GM12878 (cell line): ENCODE results near the gene ZNF486.

ENCODE experiments used
- ATF7 ChIP-seq: fragments of 450-650 bp; IDR thresholded peaks from 2 replicates; pipeline ENCODE4 v1.6.1; 2016; ENCODE audit warnings: low read depth, mild to moderate bottlenecking
- CBX5 ChIP-seq: sonication (generic); IDR thresholded peaks from 2 replicates; pipeline ENCODE4 v1.6.1; 2016; ENCODE audit warnings: low read depth, moderate library complexity, mild to moderate bottlenecking, inconsistent platforms
- CREM ChIP-seq: IDR thresholded peaks from 2 replicates; pipeline ENCODE4 v1.6.1; 2014; ENCODE audit warnings: antibody characterized with exemption, low read depth
- POLR2A ChIP-seq: IDR thresholded peaks from 2 replicates; pipeline ENCODE4 v1.6.1; 2011; ENCODE audit warnings: low read depth, mild to moderate bottlenecking, low read length
- RAD21 ChIP-seq: IDR thresholded peaks from 2 replicates; pipeline ENCODE4 v1.6.1; 2011; ENCODE audit warnings: mild to moderate bottlenecking, low read depth, low read length, moderate library complexity; ENCODE audit not compliant: insufficient read depth
- RFX5 ChIP-seq: IDR thresholded peaks from 2 replicates; pipeline ENCODE4 v1.6.1; 2011; ENCODE audit warnings: low read depth, low read length, improper control_type of control experiment
- SMAD1 ChIP-seq: fragments of 450-650 bp; IDR thresholded peaks from 2 replicates; pipeline ENCODE4 v1.6.1; 2018; ENCODE audit warnings: mild to moderate bottlenecking, low read depth; ENCODE audit not compliant: partially characterized antibody
- SMC3 ChIP-seq: IDR thresholded peaks from 2 replicates; pipeline ENCODE4 v1.6.1; 2011; ENCODE audit warnings: low read length, improper control_type of control experiment, borderline replicate concordance
- TAF1 ChIP-seq: IDR thresholded peaks from 2 replicates; pipeline ENCODE4 v1.6.1; 2011; ENCODE audit warnings: mild to moderate bottlenecking, low read depth, low read length, borderline replicate concordance
- TF ChIP-seq, protein P1 (sequence below), 3 experiments: IDR thresholded peaks in 2 of 3; conservative IDR thresholded peaks in 1 of 3; 2 replicates each; pipeline ENCODE4 v1.5.1; 2011; ENCODE audit warnings: low read depth in 3 of 3, low read length in 3 of 3, mild to moderate bottlenecking in 3 of 3, control low read depth in 2 of 3, moderate library complexity in 2 of 3, inconsistent platforms in 1 of 3, mixed read lengths in 1 of 3; ENCODE audit not compliant: control insufficient read depth in 2 of 3, insufficient read depth in 1 of 3; ENCODE audit errors: extremely low read depth in 1 of 3

DNA sequence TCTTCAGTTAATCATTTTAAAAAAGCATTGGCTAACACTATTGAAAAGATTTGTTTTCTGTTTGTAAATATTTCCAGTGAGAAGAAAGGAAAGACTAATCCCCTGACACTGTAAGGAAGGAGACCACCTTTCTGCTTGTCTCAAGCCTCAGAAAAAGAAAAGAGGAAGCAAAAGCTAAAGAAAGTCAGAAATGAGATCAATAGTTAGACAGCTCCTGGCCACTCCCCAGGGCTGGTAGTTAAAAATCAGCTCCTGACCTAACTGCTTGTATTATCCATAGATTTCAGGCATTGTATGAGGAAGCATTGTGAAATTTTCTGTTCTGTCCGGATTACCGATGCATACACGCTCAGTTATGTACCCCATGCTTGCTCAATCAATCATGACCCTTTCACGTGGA is 76.6 kb downstream of the ZNF486 start:
- TF ChIP-seq POLR2A (no peak), RFX5 (no peak), SMAD1 (no peak), ATF7 (no peak), SMC3 (no peak), TAF1 (no peak), CBX5 (no peak), RAD21 (no peak), CREM (no peak)
- TF ChIP-seq, protein P1, sequence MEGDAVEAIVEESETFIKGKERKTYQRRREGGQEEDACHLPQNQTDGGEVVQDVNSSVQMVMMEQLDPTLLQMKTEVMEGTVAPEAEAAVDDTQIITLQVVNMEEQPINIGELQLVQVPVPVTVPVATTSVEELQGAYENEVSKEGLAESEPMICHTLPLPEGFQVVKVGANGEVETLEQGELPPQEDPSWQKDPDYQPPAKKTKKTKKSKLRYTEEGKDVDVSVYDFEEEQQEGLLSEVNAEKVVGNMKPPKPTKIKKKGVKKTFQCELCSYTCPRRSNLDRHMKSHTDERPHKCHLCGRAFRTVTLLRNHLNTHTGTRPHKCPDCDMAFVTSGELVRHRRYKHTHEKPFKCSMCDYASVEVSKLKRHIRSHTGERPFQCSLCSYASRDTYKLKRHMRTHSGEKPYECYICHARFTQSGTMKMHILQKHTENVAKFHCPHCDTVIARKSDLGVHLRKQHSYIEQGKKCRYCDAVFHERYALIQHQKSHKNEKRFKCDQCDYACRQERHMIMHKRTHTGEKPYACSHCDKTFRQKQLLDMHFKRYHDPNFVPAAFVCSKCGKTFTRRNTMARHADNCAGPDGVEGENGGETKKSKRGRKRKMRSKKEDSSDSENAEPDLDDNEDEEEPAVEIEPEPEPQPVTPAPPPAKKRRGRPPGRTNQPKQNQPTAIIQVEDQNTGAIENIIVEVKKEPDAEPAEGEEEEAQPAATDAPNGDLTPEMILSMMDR (IDR thresholded peaks at IDR 0.05 in 2 of 3, conservative IDR thresholded peaks at IDR 0.05 in 1 of 3; ENCODE audit: control insufficient read depth in 2 of 3, extremely low read depth in 1 of 3, insufficient read depth in 1 of 3, low read depth in 3 of 3, low read length in 3 of 3) = no peak
